AG04449 (cell line): ENCODE measurements around the gene ARHGAP8.

Experiments
- CTCF ChIA-PET: fragments of 350-600 bp; formaldehyde crosslinking; extraction: SDS; loops from one replicate; lab custom pipeline; 2021; ENCODE audit warnings: antibody characterized with exemption; lab: Yijun Ruan, JAX
- POLR2A ChIA-PET: fragments of 400-600, 350-600 bp; formaldehyde crosslinking; extraction: SDS; loops from one replicate; lab custom pipeline; 2020; ENCODE audit warnings: antibody characterized with exemption, inconsistent platforms; lab: Yijun Ruan, JAX
- DNase-seq: peaks from one replicate; pipeline ENCODE4 v3.0.0-alpha.2; 2010; ENCODE audit warnings: low read depth, low spot score
- H3K4me3 ChIP-seq: 2 replicates; pipeline ENCODE4 v1.5.1; 2011; ENCODE audit warnings: low read depth, mild to moderate bottlenecking, control low read depth, low read length
- TF ChIP-seq, protein P1 (sequence below): IDR thresholded peaks from one replicate; pipeline ENCODE4 v1.5.1; 2011; ENCODE audit warnings: mild to moderate bottlenecking, moderate library complexity, low read length, control low read depth, inconsistent platforms; ENCODE audit not compliant: insufficient read depth; ENCODE audit errors: missing control alignments

ARHGAP8 gene

DNA sequence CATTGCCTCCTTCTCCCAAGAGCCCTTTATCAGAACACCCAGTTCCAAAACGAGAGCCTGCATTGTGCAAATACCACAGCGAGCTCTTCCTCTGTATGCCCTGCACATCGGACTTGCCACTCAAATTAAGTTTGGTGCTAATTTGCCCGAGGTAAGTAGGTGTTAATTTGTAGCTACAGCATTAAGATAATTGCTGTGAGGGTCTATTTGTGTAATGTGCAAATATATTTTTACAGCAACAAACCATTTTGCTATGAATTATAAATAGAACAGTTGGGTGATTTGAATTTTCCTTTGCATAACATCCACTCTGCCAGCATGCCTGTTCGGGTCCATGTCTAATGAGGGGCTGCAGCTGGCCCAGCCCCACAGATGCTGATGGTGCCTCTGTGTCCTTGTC is 8.1 kb downstream of the ARHGAP8 start:
- CTCF ChIA-PET = interaction anchor here (1.5 to 1.6 kb wide), 2 partner anchors 25 to 76 kb away, joined by 3 to 4 read pairs; no protein-coding TSS in a partner anchor
- no peak for DNase-seq
- H3K4me3 ChIP-seq = no peak overlapping the region
- POLR2A ChIA-PET = no interaction called here
- TF ChIP-seq, protein P1, sequence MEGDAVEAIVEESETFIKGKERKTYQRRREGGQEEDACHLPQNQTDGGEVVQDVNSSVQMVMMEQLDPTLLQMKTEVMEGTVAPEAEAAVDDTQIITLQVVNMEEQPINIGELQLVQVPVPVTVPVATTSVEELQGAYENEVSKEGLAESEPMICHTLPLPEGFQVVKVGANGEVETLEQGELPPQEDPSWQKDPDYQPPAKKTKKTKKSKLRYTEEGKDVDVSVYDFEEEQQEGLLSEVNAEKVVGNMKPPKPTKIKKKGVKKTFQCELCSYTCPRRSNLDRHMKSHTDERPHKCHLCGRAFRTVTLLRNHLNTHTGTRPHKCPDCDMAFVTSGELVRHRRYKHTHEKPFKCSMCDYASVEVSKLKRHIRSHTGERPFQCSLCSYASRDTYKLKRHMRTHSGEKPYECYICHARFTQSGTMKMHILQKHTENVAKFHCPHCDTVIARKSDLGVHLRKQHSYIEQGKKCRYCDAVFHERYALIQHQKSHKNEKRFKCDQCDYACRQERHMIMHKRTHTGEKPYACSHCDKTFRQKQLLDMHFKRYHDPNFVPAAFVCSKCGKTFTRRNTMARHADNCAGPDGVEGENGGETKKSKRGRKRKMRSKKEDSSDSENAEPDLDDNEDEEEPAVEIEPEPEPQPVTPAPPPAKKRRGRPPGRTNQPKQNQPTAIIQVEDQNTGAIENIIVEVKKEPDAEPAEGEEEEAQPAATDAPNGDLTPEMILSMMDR = no peak

DNA sequence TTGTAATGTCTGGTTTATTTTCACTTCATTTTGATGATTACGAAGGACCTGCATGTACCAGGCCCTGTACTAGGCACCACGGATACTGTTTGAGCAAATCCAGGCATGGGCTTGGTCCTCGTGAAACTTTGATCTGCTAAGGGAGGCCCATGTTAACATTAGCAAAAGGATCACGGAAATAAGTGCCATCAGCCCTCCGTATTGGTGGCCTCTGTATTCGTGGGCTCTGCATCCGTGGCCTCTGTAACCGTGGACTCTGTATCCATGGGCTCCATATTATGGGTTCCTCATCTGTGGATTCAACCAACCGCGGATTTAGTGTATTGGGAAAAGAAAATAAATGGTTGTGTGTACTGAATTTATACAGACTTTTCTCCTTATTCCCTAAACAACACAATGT is 8.7 kb downstream of the ARHGAP8 start:
- no peak overlapping the region for H3K4me3 ChIP-seq
- CTCF ChIA-PET = interaction anchor here (1.5 kb wide), 1 partner anchor 76 kb away, joined by 4 read pairs; no protein-coding TSS in a partner anchor
- POLR2A ChIA-PET = no interaction called here
- TF ChIP-seq, protein P1 = no peak
- DNase-seq = no peak

DNA sequence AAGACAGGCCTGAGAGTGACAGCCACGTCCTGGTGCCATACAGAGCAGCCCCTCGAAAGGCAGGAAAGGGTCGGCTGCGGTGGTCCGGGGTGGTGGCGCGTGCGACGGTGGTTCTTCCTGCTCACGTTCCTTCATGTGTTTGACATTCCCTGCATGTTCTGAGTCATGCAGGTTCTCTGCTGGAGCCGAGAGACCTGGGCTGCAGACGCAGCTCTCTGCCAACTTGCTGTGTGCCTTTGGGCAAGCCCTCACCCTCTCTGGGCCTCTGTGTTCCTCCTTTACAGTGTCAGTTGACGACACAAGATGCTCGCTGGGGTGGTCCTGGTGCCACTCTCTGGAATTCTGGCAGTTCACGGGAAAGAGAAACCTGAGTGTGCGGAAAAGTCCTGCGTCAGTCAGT is 12.0 kb downstream of the ARHGAP8 start:
- no peak overlapping the region for H3K4me3 ChIP-seq
- CTCF ChIA-PET = no interaction called here
- POLR2A ChIA-PET = no interaction called here
- TF ChIP-seq, protein P1 = no peak
- DNase-seq = no peak

DNA sequence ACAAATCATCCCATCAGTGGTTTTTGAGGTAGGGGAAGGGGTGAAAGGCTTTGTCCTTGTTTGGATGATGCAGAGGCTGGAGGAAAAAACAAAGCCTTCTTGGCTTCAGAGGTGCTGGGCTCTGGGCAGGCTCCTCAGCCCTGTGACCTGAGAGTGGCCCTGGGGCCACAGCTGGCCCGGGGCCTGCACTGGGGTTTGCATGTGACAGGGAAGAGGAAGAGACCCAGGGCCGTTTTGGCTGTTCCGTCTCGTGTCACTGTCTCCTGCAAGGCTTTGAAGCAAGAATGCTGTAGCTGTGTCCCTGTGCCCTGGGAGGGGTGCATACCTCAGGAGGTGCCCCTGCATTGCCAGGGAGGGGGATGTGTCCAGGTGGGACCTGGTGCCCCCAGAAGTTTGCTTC is 12.6 kb downstream of the ARHGAP8 start:
- DNase-seq = no peak
- CTCF ChIA-PET = no interaction called here
- TF ChIP-seq, protein P1 = no peak
- H3K4me3 ChIP-seq = no peak overlapping the region
- POLR2A ChIA-PET = no interaction called here

DNA sequence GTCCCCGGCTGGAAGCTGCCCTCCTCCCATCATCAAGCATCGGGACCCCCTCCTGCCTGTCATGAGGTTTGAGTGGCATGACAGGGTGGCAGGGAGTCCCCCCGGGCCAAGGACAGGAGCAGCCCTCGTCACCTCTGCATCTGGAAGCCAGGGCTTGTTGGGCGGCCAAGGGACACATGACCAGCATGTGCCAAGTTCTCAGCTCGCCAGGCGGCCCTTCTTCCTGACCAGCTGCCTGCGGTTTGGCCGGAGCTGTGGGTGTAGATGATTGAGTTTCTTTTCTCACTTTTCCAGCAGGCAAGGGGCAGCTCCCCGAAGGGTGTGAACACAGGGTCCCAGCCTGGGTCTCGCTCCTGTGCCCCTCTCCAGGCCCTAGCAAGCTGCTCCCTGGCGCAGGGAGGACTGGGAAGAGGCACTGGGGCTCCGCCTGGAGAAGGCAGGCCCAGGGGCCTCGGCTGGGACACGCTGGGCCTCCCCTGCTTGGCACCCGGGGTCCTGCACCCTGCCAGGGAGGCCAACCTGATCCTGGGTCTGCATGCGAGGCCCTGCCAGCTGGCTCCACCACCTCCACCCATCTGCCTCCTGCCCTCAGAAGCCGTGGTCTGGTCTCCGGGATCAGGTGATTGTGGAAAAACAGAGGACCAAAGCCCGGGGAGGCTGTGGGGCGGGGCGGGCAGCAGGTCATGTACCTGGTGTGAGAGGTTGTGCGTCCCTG is 13.4 kb downstream of the ARHGAP8 start:
- no peak for DNase-seq
- TF ChIP-seq, protein P1 = no peak
- POLR2A ChIA-PET = no interaction called here
- CTCF ChIA-PET = no interaction called here
- no peak overlapping the region for H3K4me3 ChIP-seq

DNA sequence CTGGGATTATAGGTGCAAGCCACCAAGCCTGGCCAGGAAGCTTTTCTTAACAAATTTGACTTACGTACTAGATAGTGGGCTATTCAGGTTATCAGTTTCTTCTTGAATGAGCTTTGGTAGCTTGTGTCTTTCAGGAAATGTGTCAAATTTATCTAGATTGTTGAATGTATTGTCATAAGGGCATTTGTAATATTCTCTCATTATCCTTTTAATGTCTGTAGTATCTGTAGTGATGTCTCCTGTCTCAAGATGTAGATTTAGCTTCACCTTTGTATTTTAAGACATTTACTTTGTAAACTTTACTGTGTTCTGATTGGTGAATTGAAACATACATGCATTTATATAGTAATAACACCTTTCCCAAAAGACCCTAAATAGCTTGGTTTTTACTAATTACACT is 20.7 kb downstream of the ARHGAP8 start:
- TF ChIP-seq, protein P1 = no peak
- DNase-seq = no peak
- H3K4me3 ChIP-seq = no peak overlapping the region
- ChIA-PET CTCF (interaction anchor here (0.9 to 1.2 kb wide), 3 partner anchors 15 to 89 kb away, joined by 3 to 5 read pairs (median 3); no protein-coding TSS in a partner anchor), POLR2A (no interaction called here)
